NCI-H774 (cell line): ENCODE measurements around the gene IL22.

Source experiments
- DNase-seq: peaks from one replicate; lab custom pipeline; 2025; lab: John Stamatoyannopoulos, UW

The IL22 gene

GRCh38 chr12:68264158-68264855 lies 10.9 kb upstream of the IL22 start:
- DNase-seq: no peak

GRCh38 chr12:68263366-68263765 lies 10.0 kb upstream of the IL22 start:
- DNase-seq: no peak

- no peak for DNase-seq
Measured at GRCh38 chr12:68261896-68262295, 8.5 kb upstream of the IL22 start.

GRCh38 chr12:68260153-68260552 lies 6.7 kb upstream of the IL22 start:
- no peak for DNase-seq

GRCh38 chr12:68259318-68259940 lies 6.0 kb upstream of the IL22 start:
- no peak for DNase-seq

GRCh38 chr12:68252077-68252476 lies 1.3 kb downstream of the IL22 start:
- DNase-seq: no peak

GRCh38 chr12:68250454-68250853 lies 3.0 kb downstream of the IL22 start:
- no peak for DNase-seq

- DNase-seq: no peak
Measured at GRCh38 chr12:68247785-68248184, 5.6 kb downstream of the IL22 start.

GRCh38 chr12:68246350-68246749 lies 7.1 kb downstream of the IL22 start:
- no peak for DNase-seq

- no peak for DNase-seq
Measured at GRCh38 chr12:68245180-68246021, 8.0 kb downstream of the IL22 start.

GRCh38 chr12:68242777-68243176 lies 10.6 kb downstream of the IL22 start:
- no peak for DNase-seq

GRCh38 chr12:68240975-68241374 lies 12.4 kb downstream of the IL22 start:
- no peak for DNase-seq

GRCh38 chr12:68240079-68240478 lies 13.3 kb downstream of the IL22 start:
- no peak for DNase-seq

- DNase-seq: no peak
Measured at GRCh38 chr12:68239309-68239982, 14.0 kb downstream of the IL22 start.

GRCh38 chr12:68237619-68238018 lies 15.8 kb downstream of the IL22 start:
- no peak for DNase-seq

- no peak for DNase-seq
Measured at GRCh38 chr12:68237078-68237477, 16.3 kb downstream of the IL22 start.

- peak; percentile 66 for DNase-seq
Measured at GRCh38 chr12:68236421-68237059, 16.9 kb downstream of the IL22 start.

- DNase-seq: no peak
Measured at GRCh38 chr12:68235576-68235975, 17.8 kb downstream of the IL22 start.

GRCh38 chr12:68234140-68234539 lies 19.3 kb downstream of the IL22 start:
- DNase-seq: no peak

GRCh38 chr12:68233498-68233897 lies 19.9 kb downstream of the IL22 start:
- DNase-seq: no peak

- DNase-seq: no peak
Measured at GRCh38 chr12:68231691-68232090, 21.7 kb downstream of the IL22 start.

- DNase-seq: no peak
Measured at GRCh38 chr12:68231229-68231628, 22.2 kb downstream of the IL22 start.
